ENCODE results near the gene SHC1. TPM values are rescaled to one million over a fixed set of nuclear protein-coding genes. Genes with fewer than 3 reads are reported as not detected.
"Not testable (repeated sequence)": the region's sequence is repeated elsewhere in the genome, so short reads cannot be mapped to it uniquely, and the experiment has no call there.

SHC1 gene
- total RNA-seq, 6 experiments from 2014 or later: 44.6 to 108 (median 75.3) TPM

DNA sequence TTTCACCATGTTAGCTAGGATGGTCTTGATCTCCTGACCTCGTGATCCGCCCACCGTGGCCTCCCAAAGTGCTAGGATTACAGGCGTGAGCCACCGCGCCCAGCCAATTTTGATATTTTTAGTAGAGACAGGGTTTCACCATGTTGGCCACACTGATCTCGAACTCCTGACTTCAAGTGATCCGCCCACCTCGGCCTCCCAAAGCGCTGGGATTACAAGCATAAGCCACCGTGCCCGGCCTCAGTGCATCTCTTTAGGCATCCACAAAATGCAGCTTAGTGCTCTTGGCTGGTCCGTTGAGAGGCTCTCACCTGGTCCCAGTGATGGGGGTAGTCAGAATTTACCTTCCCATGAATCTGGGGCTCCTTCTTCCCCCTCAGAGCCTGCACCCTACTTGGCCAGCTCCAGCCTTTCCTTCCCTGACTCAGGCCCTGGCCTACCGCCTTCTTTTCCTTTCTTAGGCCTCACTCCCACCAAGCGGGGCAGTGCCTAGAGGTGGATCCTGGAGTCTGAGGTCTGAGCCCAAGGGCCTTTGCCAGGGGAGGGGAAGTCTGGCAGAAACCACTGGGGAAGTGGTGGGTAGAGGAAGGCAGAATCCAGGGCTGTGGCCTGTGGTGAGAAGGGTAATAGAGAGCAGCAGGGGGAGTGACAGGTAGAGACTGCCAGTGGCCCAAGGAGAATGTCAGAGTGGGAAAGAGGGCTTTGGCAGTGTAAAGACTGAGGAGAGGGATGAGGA is 26.6 kb upstream of the SHC1 start:
- Histone ChIP-seq H3K27me3 (no peaks in the 10 kb centered on the region), H3K9me3 (no peaks in the 10 kb centered on the region), H3K4me3 (no peak overlapping the region), H3K27ac (no peak overlapping the region), H3K4me1 (peaks cover 0 to 19% (median 4%) of the 10 kb centered on the region in 4 donors), H3K36me3 (no peaks in the 10 kb centered on the region)
- intact Hi-C loops (cut with DNase I): no loop called here
- ATAC-seq (no peak), DNase-seq (peak in 1 of 3 donors; percentile 28)
- WGBS (ENCODE audit: insufficient coverage, low coverage, low lambda C conversion rate, missing lambda C conversion rate): 43% methylated on average over 3 of the region's 15 CpGs
- TF ChIP-seq CTCF (IDR thresholded peaks at IDR 0.05) (no peak), POLR2A (IDR thresholded peaks at IDR 0.05) (no peak)

GRCh38 chr1:154995301-154995983 is 24.9 kb upstream of the SHC1 start:
- Histone ChIP-seq H3K27ac (peak overlapping the region in 1 of 3 donors; percentile 56), H3K4me1 (peaks cover 0 to 19% (median 4%) of the 10 kb centered on the region in 4 donors)
- H3K9me3 ChIP-seq; H3K4me3 ChIP-seq; H3K36me3 ChIP-seq; H3K27me3 ChIP-seq; intact Hi-C loops (cut with DNase I): not testable (repeated sequence)
- ATAC-seq (peak in 3 of 4 donors; percentile 41 to 49 (median 42)), DNase-seq (peak in 2 of 3 donors; percentile 47 to 64)
- peak; percentile 20 to 40 (median 32) for TF ChIP-seq CTCF (IDR thresholded peaks at IDR 0.05)
- 50% methylated on average over 7 of the region's 13 CpGs for WGBS (ENCODE audit: insufficient coverage, low coverage, low lambda C conversion rate, missing lambda C conversion rate)

DNA sequence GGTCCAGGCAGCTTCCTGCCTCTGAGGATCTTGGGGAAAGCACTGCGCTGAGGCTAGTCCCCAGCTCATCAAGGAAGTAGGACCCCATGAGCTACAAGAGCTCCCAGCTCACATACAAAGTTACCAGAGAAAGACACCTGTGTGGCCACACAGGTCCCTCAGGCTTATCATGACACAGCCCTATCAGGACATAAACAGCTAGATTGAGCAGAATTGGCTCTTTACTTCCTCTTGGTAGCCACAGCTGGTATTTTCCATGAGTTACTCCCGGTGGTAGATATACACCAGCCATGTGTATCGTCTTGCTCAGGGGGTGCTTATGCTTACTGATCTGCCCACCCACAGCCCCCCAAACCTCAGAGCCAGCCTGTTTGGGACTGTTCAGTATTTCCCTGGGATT is 24.0 kb upstream of the SHC1 start:
- no peaks in the 10 kb centered on the region for H3K9me3 ChIP-seq
- intact Hi-C loops (cut with DNase I): no loop called here
- DNase-seq: no peak
- H3K4me3 ChIP-seq: no peak overlapping the region
- no peak overlapping the region for H3K27ac ChIP-seq
- no peaks in the 10 kb centered on the region for H3K27me3 ChIP-seq
- peaks cover 0 to 5% (median 0%) of the 10 kb centered on the region in 4 donors for H3K36me3 ChIP-seq
- no peak for ATAC-seq
- no peak for TF ChIP-seq POLR2A (IDR thresholded peaks at IDR 0.05)
- no peak for TF ChIP-seq CTCF (IDR thresholded peaks at IDR 0.05)
- no CpG with 5 or more reads among the region's 3 CpGs for WGBS (ENCODE audit: insufficient coverage, low coverage, low lambda C conversion rate, missing lambda C conversion rate)
- peaks cover 0 to 12% (median 3%) of the 10 kb centered on the region in 4 donors for H3K4me1 ChIP-seq

- Histone ChIP-seq H3K4me1 (peaks cover 0 to 9% (median under 1%) of the 10 kb centered on the region in 4 donors), H3K9me3 (no peaks in the 10 kb centered on the region), H3K36me3 (peaks cover 0 to 5% (median 0%) of the 10 kb centered on the region in 4 donors), H3K4me3 (no peak overlapping the region), H3K27ac (no peak overlapping the region), H3K27me3 (no peaks in the 10 kb centered on the region)
- DNase-seq (no peak), ATAC-seq (no peak)
- intact Hi-C loops (cut with DNase I): no loop called here
- WGBS (ENCODE audit: insufficient coverage, low coverage, low lambda C conversion rate, missing lambda C conversion rate): 82% methylated on average over 1 of the region's 1 CpG
- no peak for TF ChIP-seq POLR2A (IDR thresholded peaks at IDR 0.05)
- no peak for TF ChIP-seq CTCF (IDR thresholded peaks at IDR 0.05)
Measured at GRCh38 chr1:154994269-154994587, 23.7 kb upstream of the SHC1 start.

Measured in right lobe of liver (tissue), 6 donors.